ENCODE measurements around the gene SIX2.

The SIX2 gene

DNA sequence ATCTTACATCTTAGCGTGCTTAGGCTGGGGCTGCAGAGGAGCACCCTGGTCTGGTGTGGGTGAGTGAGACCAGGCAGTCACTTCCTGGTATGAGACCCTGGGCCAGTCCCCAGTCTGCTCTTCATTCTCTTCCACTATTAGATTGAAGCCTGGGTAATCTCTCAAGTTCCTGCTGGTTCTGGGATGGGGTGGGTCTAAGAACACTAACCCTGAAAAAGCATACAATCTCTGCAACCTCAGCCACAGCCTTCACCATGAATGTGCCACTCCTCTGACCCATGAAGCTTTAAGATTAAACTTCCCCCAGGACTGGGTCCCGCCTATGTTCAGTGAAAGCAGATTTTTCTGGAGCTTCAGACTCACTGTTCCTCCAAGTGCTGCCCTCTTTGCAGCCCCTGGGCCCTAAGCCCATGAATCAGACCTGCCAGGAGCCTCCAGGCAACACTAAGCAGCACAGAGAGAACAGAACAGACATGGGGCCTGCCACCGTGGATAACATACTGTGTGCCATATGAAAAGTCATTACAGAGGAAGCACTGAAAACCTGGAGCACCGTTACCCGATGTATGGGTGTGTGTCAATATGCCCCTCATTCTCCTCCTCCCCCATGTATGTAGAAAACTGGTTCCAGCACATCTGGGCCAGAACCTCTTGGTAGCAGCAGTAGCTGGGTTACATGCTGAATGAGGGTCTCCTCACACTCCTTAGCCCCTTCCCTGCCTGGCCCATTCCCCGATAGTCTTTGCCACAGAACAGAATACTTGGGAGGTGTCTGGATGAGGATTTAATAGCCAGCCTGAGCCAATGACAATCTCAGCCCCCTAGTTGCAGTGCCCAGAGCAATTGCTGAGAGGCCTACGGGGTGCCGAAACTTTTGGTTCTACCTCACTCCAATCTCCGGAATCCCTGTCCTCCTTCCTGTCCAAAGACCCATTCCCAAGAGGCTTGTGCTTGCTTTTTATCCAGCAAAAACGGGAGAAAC, 2.7 kb upstream of the SIX2 start:
- Histone ChIP-seq H3K79me2 (ENCODE audit: control insufficient read depth, insufficient read depth, low read length, poor library complexity) (no peaks in the 10 kb centered on the region), H2BK120ac (ENCODE audit: insufficient read depth, low read length, poor library complexity) (no peak overlapping the region), H3K9me3 (ENCODE audit: insufficient read depth, low read depth, low read length) (peaks cover 6% of the 10 kb centered on the region), H2BK12ac (ENCODE audit: low read length) (no peak overlapping the region), H4K8ac (ENCODE audit: low read depth, low read length) (no peak overlapping the region), H3K36me3 (ENCODE audit: control insufficient read depth in 1 of 2, insufficient read depth in 2 of 2, low read length in 2 of 2) (no peaks in the 10 kb centered on the region), H3K9ac (ENCODE audit: low read length) (no peak overlapping the region), H3K18ac (ENCODE audit: low read length) (no peak overlapping the region), H3K4me2 (ENCODE audit: low read length) (no peak overlapping the region), H2AK5ac (ENCODE audit: low read length) (no peak overlapping the region), H3K27ac (ENCODE audit: low read depth, low read length) (no peak overlapping the region), H3K14ac (ENCODE audit: low read length) (no peak overlapping the region), H2BK5ac (ENCODE audit: low read depth, low read length, poor library complexity) (no peak overlapping the region), H3K4me3 (ENCODE audit: low read depth, low read length) (no peak overlapping the region), H4K12ac (ENCODE audit: low read depth, low read length) (no peak overlapping the region), H3K27me3 (ENCODE audit: insufficient read depth, low read length) (peaks cover 76% of the 10 kb centered on the region), H3K4me1 (ENCODE audit: control insufficient read depth in 1 of 2, insufficient read depth in 2 of 2, low read length in 2 of 2) (peaks cover 29 to 30% of the 10 kb centered on the region in 2 experiments), H3K4ac (ENCODE audit: low read depth, low read length) (no peak overlapping the region), H3K23ac (ENCODE audit: low read length) (no peak overlapping the region), H2AFZ (ENCODE audit: insufficient read depth, low read length, poor library complexity) (no peak overlapping the region), H4K91ac (ENCODE audit: low read depth, low read length) (no peak overlapping the region), H3K79me1 (ENCODE audit: low read length) (no peaks in the 10 kb centered on the region)
- no peak for DNase-seq
- no CpG with 5 or more reads among the region's 10 CpGs for WGBS (ENCODE audit: extremely low coverage, insufficient coverage, insufficient read length)

DNA sequence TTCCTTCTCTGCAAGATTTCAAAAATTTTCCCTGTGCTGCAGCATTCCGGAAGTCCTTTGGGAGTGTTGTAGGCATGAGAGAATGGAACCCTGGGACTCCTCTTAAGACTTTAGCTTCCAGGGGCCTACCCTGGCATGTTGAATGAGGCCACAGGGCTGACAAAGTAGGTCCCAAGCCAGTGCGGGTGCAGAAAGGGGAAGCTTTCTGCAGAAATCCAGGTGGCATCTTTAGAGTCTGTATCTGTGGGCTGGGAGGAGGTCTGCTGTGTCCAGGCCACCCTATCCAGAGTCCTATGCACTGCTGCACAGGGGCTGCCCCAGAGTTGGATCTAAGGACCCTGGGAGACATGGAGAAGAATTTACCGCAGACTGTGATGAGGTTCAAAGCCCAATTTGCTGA, 1.9 kb upstream of the SIX2 start:
- Histone ChIP-seq H3K18ac (ENCODE audit: low read length) (no peak overlapping the region), H2BK5ac (ENCODE audit: low read depth, low read length, poor library complexity) (no peak overlapping the region), H2BK12ac (ENCODE audit: low read length) (no peak overlapping the region), H2BK120ac (ENCODE audit: insufficient read depth, low read length, poor library complexity) (no peak overlapping the region), H3K4ac (ENCODE audit: low read depth, low read length) (no peak overlapping the region), H3K4me3 (ENCODE audit: low read depth, low read length) (no peak overlapping the region), H2AK5ac (ENCODE audit: low read length) (no peak overlapping the region), H3K23ac (ENCODE audit: low read length) (no peak overlapping the region), H3K9me3 (ENCODE audit: insufficient read depth, low read depth, low read length) (peaks cover 6% of the 10 kb centered on the region), H3K79me2 (ENCODE audit: control insufficient read depth, insufficient read depth, low read length, poor library complexity) (no peaks in the 10 kb centered on the region), H3K14ac (ENCODE audit: low read length) (no peak overlapping the region), H3K27ac (ENCODE audit: low read depth, low read length) (no peak overlapping the region), H3K9ac (ENCODE audit: low read length) (no peak overlapping the region), H4K91ac (ENCODE audit: low read depth, low read length) (no peak overlapping the region), H3K36me3 (ENCODE audit: control insufficient read depth in 1 of 2, insufficient read depth in 2 of 2, low read length in 2 of 2) (no peaks in the 10 kb centered on the region), H3K4me2 (ENCODE audit: low read length) (no peak overlapping the region), H3K79me1 (ENCODE audit: low read length) (no peaks in the 10 kb centered on the region), H4K12ac (ENCODE audit: low read depth, low read length) (no peak overlapping the region), H3K4me1 (ENCODE audit: control insufficient read depth in 1 of 2, insufficient read depth in 2 of 2, low read length in 2 of 2) (peaks cover 29 to 30% of the 10 kb centered on the region in 2 experiments), H4K8ac (ENCODE audit: low read depth, low read length) (no peak overlapping the region), H2AFZ (ENCODE audit: insufficient read depth, low read length, poor library complexity) (no peak overlapping the region), H3K27me3 (ENCODE audit: insufficient read depth, low read length) (peaks cover 84% of the 10 kb centered on the region)
- DNase-seq: no peak
- WGBS (ENCODE audit: extremely low coverage, insufficient coverage, insufficient read length): no CpG with 5 or more reads among the region's 3 CpGs

DNA sequence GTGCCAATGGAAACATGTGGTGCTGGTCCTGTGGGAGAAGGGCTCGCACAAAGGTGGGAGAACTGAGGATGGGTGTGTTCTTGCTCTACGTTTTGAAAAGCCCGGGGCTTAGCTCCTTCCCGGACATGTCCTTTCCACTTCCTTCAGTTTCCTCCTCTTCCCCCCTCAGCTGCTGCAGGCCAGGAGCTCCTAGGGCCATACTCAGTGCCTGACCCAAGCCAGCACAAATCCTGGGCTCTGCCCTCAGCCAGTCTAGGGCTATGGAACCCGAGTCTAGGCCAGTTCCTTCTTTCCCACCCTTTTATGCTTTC, 1.4 kb upstream of the SIX2 start:
- H3K4me3 ChIP-seq (ENCODE audit: low read depth, low read length): no peak overlapping the region
- no peaks in the 10 kb centered on the region for H3K79me1 ChIP-seq (ENCODE audit: low read length)
- no peak overlapping the region for H3K14ac ChIP-seq (ENCODE audit: low read length)
- peak overlapping the region; percentile 88 for H3K4me2 ChIP-seq (ENCODE audit: low read length)
- no CpG with 5 or more reads among the region's 5 CpGs for WGBS (ENCODE audit: extremely low coverage, insufficient coverage, insufficient read length)
- no peak overlapping the region for H3K23ac ChIP-seq (ENCODE audit: low read length)
- H2BK120ac ChIP-seq (ENCODE audit: insufficient read depth, low read length, poor library complexity): no peak overlapping the region
- H3K4ac ChIP-seq (ENCODE audit: low read depth, low read length): no peak overlapping the region
- H3K9me3 ChIP-seq (ENCODE audit: insufficient read depth, low read depth, low read length): peaks cover 9% of the 10 kb centered on the region
- H4K12ac ChIP-seq (ENCODE audit: low read depth, low read length): no peak overlapping the region
- DNase-seq: no peak
- H4K8ac ChIP-seq (ENCODE audit: low read depth, low read length): no peak overlapping the region
- no peaks in the 10 kb centered on the region for H3K79me2 ChIP-seq (ENCODE audit: control insufficient read depth, insufficient read depth, low read length, poor library complexity)
- H3K18ac ChIP-seq (ENCODE audit: low read length): no peak overlapping the region
- no peak overlapping the region for H2AK5ac ChIP-seq (ENCODE audit: low read length)
- no peak overlapping the region for H2AFZ ChIP-seq (ENCODE audit: insufficient read depth, low read length, poor library complexity)
- no peak overlapping the region for H2BK5ac ChIP-seq (ENCODE audit: low read depth, low read length, poor library complexity)
- no peak overlapping the region for H3K27ac ChIP-seq (ENCODE audit: low read depth, low read length)
- H4K91ac ChIP-seq (ENCODE audit: low read depth, low read length): no peak overlapping the region
- H3K9ac ChIP-seq (ENCODE audit: low read length): no peak overlapping the region
- peaks cover 29 to 30% of the 10 kb centered on the region in 2 experiments for H3K4me1 ChIP-seq (ENCODE audit: control insufficient read depth in 1 of 2, insufficient read depth in 2 of 2, low read length in 2 of 2)
- H2BK12ac ChIP-seq (ENCODE audit: low read length): no peak overlapping the region
- peaks cover 88% of the 10 kb centered on the region for H3K27me3 ChIP-seq (ENCODE audit: insufficient read depth, low read length)
- no peaks in the 10 kb centered on the region for H3K36me3 ChIP-seq (ENCODE audit: control insufficient read depth in 1 of 2, insufficient read depth in 2 of 2, low read length in 2 of 2)

DNA sequence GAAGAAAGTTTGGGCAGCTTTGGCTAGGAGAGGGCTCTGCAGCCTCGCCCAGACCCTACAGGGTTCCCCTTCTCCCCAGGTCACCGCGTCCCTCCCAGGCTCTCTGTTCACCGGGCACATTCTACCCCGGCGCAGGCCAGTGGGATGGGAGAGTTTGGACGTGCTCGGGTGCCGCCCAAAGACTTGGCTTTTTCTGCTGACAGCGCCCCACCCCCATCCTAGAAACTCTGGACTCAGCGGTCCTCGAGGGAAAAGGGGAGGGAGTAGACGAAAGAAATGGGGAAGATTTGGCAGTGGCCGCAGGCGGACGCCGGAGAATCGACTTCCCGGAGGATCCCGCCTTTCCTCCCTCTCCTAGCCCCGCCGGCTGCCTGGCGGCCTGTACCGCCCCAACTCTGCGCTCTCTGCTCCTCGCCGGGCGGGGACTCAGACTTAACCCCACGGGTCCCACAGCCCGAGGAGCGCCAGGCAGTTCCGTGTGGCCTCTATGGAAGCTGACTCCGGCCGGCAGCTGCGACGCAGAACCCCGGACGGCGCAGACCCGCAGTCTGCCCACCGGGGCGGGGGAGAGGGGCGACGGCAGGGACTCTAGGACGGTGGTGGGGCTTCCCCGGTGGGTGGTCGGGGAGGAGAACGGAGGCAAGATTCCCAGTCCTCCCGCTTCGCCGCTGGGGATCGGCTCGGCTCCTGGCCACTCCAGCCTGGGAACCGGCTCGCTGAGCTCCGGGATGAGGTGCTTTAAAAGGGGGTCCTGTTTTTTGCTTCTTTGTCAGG, 863 bp upstream of the SIX2 start:
- Histone ChIP-seq H3K18ac (ENCODE audit: low read length) (no peak overlapping the region), H3K14ac (ENCODE audit: low read length) (no peak overlapping the region), H4K91ac (ENCODE audit: low read depth, low read length) (no peak overlapping the region), H3K4ac (ENCODE audit: low read depth, low read length) (no peak overlapping the region), H3K4me3 (ENCODE audit: low read depth, low read length) (peak overlapping the region; percentile 60), H3K27me3 (ENCODE audit: insufficient read depth, low read length) (peaks cover 94% of the 10 kb centered on the region), H3K9me3 (ENCODE audit: insufficient read depth, low read depth, low read length) (peaks cover 9% of the 10 kb centered on the region), H4K12ac (ENCODE audit: low read depth, low read length) (no peak overlapping the region), H3K4me1 (ENCODE audit: control insufficient read depth in 1 of 2, insufficient read depth in 2 of 2, low read length in 2 of 2) (peaks cover 29 to 30% of the 10 kb centered on the region in 2 experiments), H2BK120ac (ENCODE audit: insufficient read depth, low read length, poor library complexity) (no peak overlapping the region), H2BK5ac (ENCODE audit: low read depth, low read length, poor library complexity) (no peak overlapping the region), H2AK5ac (ENCODE audit: low read length) (no peak overlapping the region), H2AFZ (ENCODE audit: insufficient read depth, low read length, poor library complexity) (no peak overlapping the region), H3K27ac (ENCODE audit: low read depth, low read length) (no peak overlapping the region), H3K36me3 (ENCODE audit: control insufficient read depth in 1 of 2, insufficient read depth in 2 of 2, low read length in 2 of 2) (no peaks in the 10 kb centered on the region), H2BK12ac (ENCODE audit: low read length) (no peak overlapping the region), H4K8ac (ENCODE audit: low read depth, low read length) (no peak overlapping the region), H3K79me2 (ENCODE audit: control insufficient read depth, insufficient read depth, low read length, poor library complexity) (no peaks in the 10 kb centered on the region), H3K9ac (ENCODE audit: low read length) (no peak overlapping the region), H3K23ac (ENCODE audit: low read length) (no peak overlapping the region), H3K4me2 (ENCODE audit: low read length) (peak overlapping the region; percentile 88), H3K79me1 (ENCODE audit: low read length) (no peaks in the 10 kb centered on the region)
- peak in 1 of 2 donors; percentile 20 for DNase-seq
- no CpG with 5 or more reads among the region's 56 CpGs for whole genome bisulfite sequencing (ENCODE audit: extremely low coverage, insufficient coverage, insufficient read length)

Measured in trophoblast cell (in vitro differentiated cells and primary cell).